OCI-LY7 (cell line): ENCODE measurements around the gene NXN.

ENCODE experiments used
- EZH2phosphoT487 ChIP-seq: fragments of 200-600 bp; sonication (generic); IDR thresholded peaks from 2 replicates; pipeline ENCODE4 v1.6.1; 2018; ENCODE audit warnings: low read depth, borderline replicate concordance, mild to moderate bottlenecking, mixed run types, antibody characterized with exemption, low read length, moderate library complexity, mixed read lengths
- TF ChIP-seq, protein P1 (sequence below): fragments of 200-600 bp; sonication (generic); conservative IDR thresholded peaks from 2 replicates; pipeline ENCODE4 v1.5.1; 2014; ENCODE audit warnings: mild to moderate bottlenecking, antibody characterized with exemption, low read length, moderate library complexity, mixed read lengths

DNA sequence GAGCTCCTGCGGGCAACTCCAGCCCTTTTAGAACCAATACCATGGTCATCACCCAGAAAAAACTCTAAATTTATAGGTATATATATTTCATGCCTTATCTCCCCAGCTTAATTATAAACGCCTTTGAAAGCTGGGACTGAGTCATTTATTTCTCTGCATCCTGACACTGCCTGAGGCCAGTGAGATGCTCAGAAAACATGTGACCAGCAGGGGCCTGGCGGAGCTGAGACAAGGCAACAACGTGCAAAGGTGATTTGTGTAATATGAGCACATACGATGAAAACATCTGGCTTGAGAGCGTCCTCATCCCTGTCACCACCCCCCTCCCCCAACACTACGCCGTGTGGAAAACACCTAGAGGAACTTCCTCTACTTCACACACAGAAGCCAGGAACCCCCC is 22.7 kb downstream of the NXN start:
- TF ChIP-seq, protein P1, sequence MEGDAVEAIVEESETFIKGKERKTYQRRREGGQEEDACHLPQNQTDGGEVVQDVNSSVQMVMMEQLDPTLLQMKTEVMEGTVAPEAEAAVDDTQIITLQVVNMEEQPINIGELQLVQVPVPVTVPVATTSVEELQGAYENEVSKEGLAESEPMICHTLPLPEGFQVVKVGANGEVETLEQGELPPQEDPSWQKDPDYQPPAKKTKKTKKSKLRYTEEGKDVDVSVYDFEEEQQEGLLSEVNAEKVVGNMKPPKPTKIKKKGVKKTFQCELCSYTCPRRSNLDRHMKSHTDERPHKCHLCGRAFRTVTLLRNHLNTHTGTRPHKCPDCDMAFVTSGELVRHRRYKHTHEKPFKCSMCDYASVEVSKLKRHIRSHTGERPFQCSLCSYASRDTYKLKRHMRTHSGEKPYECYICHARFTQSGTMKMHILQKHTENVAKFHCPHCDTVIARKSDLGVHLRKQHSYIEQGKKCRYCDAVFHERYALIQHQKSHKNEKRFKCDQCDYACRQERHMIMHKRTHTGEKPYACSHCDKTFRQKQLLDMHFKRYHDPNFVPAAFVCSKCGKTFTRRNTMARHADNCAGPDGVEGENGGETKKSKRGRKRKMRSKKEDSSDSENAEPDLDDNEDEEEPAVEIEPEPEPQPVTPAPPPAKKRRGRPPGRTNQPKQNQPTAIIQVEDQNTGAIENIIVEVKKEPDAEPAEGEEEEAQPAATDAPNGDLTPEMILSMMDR = no peak
- no peak for TF ChIP-seq EZH2phosphoT487
